ENCODE results near the gene C17orf100. TPM values are rescaled to one million over a fixed set of nuclear protein-coding genes. Genes with fewer than 3 reads are reported as not detected.

The C17orf100 gene
- total and polyA plus RNA-seq, 2 of the 13 experiments (the other 11 are each of a cell fraction or from before 2014, with no cell fraction given) = 3.6 to 8.7 TPM

DNA sequence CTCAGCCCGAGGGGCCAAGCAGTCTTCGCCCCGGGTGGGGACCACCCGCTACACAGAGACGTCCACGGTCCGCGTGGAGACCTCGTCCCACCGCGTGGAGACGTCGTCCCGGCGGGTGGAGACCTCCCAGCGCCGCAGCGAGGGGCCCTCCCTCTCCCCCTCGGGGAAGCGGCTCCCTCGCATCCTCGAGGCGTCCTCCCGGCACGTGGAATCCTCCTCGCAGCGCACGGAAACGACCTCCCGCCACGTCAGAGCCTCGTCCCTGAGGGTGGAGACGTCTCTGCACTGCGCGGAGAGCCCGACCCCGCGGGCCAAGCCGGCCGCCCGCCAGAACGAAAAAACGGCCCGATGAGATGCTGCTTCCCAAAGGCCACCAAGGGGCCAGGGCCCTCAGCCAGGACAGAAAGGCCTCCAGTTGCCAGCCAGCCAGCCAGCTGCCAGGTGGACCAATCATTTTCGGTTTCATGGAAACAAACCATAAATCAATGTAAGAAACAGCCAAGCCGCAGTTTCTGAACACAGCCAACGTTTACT lies 424 bp downstream of the C17orf100 start (continued):
- TF ChIP-seq ZNF282 (IDR thresholded peaks at IDR 0.05; ENCODE audit: partially characterized antibody) = no peak
- TF ChIP-seq HIC2 (CRISPR knock-in tag; IDR thresholded peaks at IDR 0.05; ENCODE audit: low read depth) = peak; percentile 71
- TF ChIP-seq ZMYM4 (CRISPR knock-in tag; IDR thresholded peaks at IDR 0.05) = peak; percentile 72
- TF ChIP-seq ZNF841 (CRISPR knock-in tag; IDR thresholded peaks at IDR 0.05; ENCODE audit: borderline replicate concordance) = peak; percentile 85
- TF ChIP-seq, protein P1, sequence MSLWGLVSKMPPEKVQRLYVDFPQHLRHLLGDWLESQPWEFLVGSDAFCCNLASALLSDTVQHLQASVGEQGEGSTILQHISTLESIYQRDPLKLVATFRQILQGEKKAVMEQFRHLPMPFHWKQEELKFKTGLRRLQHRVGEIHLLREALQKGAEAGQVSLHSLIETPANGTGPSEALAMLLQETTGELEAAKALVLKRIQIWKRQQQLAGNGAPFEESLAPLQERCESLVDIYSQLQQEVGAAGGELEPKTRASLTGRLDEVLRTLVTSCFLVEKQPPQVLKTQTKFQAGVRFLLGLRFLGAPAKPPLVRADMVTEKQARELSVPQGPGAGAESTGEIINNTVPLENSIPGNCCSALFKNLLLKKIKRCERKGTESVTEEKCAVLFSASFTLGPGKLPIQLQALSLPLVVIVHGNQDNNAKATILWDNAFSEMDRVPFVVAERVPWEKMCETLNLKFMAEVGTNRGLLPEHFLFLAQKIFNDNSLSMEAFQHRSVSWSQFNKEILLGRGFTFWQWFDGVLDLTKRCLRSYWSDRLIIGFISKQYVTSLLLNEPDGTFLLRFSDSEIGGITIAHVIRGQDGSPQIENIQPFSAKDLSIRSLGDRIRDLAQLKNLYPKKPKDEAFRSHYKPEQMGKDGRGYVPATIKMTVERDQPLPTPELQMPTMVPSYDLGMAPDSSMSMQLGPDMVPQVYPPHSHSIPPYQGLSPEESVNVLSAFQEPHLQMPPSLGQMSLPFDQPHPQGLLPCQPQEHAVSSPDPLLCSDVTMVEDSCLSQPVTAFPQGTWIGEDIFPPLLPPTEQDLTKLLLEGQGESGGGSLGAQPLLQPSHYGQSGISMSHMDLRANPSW (CRISPR knock-in tag; IDR thresholded peaks at IDR 0.05; ENCODE audit: borderline replicate concordance) = 0 out of 2 replicates have a peak, but pooled peaks have one; percentile 69
- no peak for TF ChIP-seq MXI1 (IDR thresholded peaks at IDR 0.05; ENCODE audit: borderline replicate concordance, low read depth, low read length)
- TF ChIP-seq AGO1 (IDR thresholded peaks at IDR 0.05; ENCODE audit: low read depth, low read length, poor library complexity, severe bottlenecking) = peak; percentile 29
- TF ChIP-seq, protein P2, sequence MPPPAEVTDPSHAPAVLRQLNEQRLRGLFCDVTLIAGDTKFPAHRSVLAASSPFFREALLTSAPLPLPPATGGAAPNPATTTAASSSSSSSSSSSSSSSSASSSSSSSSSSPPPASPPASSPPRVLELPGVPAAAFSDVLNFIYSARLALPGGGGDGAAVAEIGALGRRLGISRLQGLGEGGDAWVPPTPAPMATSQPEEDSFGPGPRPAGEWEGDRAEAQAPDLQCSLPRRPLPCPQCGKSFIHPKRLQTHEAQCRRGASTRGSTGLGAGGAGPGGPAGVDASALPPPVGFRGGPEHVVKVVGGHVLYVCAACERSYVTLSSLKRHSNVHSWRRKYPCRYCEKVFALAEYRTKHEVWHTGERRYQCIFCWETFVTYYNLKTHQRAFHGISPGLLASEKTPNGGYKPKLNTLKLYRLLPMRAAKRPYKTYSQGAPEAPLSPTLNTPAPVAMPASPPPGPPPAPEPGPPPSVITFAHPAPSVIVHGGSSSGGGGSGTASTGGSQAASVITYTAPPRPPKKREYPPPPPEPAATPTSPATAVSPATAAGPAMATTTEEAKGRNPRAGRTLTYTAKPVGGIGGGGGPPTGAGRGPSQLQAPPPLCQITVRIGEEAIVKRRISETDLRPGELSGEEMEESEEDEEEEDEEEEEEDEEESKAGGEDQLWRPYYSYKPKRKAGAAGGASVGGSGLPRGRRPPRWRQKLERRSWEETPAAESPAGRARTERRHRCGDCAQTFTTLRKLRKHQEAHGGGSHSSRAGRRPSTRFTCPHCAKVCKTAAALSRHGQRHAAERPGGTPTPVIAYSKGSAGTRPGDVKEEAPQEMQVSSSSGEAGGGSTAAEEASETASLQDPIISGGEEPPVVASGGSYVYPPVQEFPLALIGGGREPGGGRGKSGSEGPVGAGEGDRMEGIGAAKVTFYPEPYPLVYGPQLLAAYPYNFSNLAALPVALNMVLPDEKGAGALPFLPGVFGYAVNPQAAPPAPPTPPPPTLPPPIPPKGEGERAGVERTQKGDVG (CRISPR knock-in tag; IDR thresholded peaks at IDR 0.05; ENCODE audit: borderline replicate concordance) = peak; percentile 97; the same call in 1 of the 2 replicates
- TF ChIP-seq ZKSCAN5 (CRISPR knock-in tag; IDR thresholded peaks at IDR 0.05) = no peak; the same call in 1 of the 2 replicates
- peak; percentile 98 for TF ChIP-seq ZNF501 (CRISPR knock-in tag; IDR thresholded peaks at IDR 0.05)
- TF ChIP-seq ARID3A (IDR thresholded peaks at IDR 0.05; ENCODE audit: low read depth, low read length) = no peak
- TF ChIP-seq, protein P3, sequence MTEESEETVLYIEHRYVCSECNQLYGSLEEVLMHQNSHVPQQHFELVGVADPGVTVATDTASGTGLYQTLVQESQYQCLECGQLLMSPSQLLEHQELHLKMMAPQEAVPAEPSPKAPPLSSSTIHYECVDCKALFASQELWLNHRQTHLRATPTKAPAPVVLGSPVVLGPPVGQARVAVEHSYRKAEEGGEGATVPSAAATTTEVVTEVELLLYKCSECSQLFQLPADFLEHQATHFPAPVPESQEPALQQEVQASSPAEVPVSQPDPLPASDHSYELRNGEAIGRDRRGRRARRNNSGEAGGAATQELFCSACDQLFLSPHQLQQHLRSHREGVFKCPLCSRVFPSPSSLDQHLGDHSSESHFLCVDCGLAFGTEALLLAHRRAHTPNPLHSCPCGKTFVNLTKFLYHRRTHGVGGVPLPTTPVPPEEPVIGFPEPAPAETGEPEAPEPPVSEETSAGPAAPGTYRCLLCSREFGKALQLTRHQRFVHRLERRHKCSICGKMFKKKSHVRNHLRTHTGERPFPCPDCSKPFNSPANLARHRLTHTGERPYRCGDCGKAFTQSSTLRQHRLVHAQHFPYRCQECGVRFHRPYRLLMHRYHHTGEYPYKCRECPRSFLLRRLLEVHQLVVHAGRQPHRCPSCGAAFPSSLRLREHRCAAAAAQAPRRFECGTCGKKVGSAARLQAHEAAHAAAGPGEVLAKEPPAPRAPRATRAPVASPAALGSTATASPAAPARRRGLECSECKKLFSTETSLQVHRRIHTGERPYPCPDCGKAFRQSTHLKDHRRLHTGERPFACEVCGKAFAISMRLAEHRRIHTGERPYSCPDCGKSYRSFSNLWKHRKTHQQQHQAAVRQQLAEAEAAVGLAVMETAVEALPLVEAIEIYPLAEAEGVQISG (CRISPR knock-in tag; IDR thresholded peaks at IDR 0.05) = peak; percentile 74; the same call in 1 of the 2 replicates
- peak; percentile 83 for TF ChIP-seq HNF1B (CRISPR knock-in tag; IDR thresholded peaks at IDR 0.05)
- peak; percentile 54; the same call in 1 of the 2 replicates for TF ChIP-seq KAT8 (CRISPR knock-in tag; IDR thresholded peaks at IDR 0.05)
